ENCODE measurements around the gene DNAJB2.
"Not testable (repeated sequence)": the region's sequence is repeated elsewhere in the genome, so short reads cannot be mapped to it uniquely, and the experiment has no call there.

The DNAJB2 gene

DNA sequence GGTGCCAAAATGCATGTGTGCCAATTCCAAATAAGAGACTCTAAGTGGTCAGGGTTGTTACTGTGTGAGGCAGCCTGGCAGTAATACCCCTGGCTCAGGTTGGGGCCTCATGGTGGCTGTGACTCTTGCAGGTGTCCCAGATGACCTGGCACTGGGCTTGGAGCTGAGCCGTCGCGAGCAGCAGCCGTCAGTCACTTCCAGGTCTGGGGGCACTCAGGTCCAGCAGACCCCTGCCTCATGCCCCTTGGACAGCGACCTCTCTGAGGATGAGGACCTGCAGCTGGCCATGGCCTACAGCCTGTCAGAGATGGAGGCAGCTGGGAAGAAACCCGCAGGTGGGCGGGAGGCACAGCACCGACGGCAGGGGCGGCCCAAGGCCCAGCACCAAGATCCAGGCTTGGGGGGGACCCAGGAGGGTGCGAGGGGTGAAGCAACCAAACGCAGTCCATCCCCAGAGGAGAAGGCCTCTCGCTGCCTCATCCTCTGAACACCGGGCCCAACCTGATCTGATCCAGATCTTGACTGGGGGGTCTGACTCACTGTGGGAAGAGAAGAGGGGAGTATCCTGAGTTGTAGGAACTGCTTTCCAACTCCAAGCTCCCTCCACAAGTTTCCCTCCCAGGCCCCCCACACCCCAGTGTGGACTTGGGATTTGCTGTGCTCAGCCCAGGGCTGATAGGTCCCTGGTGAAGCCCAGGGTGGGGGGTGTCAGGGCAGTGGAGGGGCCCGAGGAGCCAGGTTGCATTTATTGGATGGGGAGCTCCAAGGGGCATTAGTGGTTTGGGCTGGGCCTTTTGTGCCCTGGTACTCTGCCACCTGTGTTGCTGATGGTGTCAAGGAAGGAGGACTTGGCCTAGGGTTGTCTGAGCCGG is 5.6 kb downstream of the DNAJB2 start:
- in situ Hi-C loops (cut with MboI; ENCODE audit: low sequenced_read_pairs), result no loop called here

DNA sequence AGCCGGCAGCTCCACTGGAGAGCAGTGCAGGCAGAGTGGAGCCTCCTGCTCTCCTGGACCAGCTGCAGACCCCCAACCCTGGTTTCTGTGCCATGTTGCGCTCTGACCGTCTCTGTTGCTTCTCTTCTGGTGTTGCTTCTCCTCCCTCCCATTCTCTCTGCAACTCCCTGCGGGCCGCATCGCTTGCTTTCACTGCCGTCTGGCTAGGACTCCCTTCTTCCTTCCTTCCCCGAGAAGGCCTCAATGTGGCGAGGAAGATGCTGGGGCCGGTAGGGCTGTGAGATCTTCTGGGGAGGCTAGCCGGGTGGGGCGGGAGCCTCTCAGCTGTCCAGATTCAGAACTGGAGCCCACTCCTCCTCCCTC is 6.2 kb downstream of the DNAJB2 start:
- in situ Hi-C loops (cut with MboI; ENCODE audit: low sequenced_read_pairs), result no loop called here

DNA sequence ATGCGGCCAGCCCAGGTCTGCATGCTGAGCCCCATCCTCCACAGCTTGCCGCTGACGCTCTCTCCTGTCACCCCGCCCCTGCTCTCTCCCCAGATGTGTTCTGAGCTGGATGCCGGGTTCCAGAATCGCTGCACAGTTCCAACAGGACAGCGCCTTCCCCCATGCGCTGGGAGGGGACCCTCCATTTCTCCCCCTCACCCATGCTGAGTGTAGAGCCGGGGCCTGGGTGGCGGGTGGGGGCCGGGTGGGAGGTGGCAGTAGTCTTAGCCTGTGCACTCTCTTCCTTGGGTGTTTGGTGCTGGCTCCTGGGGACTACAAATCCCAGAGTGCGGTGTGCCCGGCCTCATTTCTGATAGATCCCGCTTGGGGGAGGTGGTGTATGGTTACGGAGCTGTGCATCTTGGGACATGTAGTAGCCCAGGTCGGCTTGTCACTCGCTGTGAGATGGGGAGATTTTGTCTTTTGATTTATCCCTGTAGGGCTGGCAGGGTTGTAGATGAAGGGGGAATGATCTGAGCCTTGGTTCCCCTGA is 6.8 kb downstream of the DNAJB2 start:
- in situ Hi-C loops (cut with MboI; ENCODE audit: low sequenced_read_pairs), result no loop called here

DNA sequence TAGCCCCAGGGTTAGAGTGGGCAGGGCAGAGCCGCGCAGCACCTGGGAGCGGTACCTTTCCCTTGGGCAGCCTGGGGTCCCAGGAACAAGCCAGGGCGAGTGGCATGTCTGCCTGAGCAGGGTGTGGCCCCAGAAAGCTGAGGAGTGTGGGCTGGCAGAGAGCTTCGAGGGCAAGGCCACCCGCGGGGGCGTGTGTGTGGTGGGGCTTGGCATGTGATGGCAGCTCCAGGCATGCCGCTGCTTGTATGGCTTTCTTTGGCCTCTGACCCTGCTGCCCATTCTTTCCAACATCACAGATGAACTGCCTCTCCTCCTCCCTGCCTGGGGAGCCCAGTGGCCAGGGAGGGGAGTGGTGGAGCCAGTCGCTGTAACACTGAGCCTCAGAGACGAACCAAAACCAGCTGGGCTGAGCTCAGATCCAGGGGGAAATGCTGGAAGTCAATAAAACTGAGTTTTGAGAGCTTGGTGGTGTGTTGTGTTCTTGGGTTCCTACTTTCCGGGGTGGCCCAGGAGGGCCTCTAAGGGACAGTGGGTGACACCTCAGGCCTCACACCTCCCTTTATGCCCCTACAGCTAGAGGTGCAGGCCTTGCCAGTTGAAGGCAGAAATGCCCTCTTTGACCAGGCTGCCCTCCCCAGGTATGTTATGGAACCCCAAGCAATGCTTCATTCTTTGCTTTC is 7.4 kb downstream of the DNAJB2 start:
- in situ Hi-C loops (cut with MboI; ENCODE audit: low sequenced_read_pairs), result no loop called here

DNA sequence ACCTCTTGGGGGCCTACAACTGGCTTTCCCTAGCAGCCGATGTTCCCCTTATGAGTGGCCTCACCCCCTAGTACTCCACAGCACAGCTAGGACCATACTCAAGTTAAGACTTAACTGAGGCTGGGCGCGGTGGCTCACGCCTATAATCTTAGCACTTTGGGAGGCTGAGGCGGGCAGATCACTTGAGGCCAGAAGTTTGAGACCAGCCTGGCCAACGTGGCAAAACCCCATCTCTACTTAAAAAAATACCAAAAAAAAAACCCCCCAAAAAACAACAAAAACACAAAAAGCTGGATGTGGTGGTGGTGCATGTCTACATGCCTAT is 7.9 kb downstream of the DNAJB2 start:
- in situ Hi-C loops (cut with MboI; ENCODE audit: low sequenced_read_pairs), result not testable (repeated sequence)

DNA sequence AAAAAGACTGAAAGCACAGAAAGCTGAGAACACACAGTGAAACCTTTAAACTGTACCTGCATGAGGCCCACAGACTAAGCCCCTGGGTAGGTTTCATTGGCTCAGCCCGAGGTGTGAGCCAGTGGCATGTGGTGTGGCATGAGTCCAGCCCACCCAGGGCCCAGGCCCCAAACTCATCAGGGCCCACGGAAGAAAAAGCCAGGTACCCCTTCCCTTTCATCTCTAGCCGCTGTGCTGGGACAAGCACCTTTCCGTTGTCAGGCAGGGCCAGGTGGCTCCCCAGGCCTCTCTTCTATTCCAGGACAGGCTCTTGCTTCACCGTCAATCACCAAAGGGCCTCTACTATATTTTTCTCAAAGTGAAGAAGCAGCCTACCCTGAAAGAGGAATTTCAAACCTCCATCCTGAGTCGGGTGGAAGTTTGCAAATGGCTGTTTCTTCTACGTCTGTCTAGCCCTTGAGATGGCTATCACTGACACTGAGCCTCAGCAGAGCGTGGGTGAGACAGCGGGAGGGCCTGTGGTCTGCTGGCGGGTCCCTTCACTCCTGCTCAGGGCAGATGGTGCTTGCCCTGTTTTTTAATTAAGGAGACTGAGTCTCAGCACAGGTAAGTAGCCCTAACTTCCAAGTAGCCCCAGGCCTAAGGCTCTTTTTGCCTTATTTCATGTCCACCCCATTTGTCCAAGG is 8.6 kb downstream of the DNAJB2 start:
- in situ Hi-C loops (cut with MboI; ENCODE audit: low sequenced_read_pairs), result no loop called here

DNA sequence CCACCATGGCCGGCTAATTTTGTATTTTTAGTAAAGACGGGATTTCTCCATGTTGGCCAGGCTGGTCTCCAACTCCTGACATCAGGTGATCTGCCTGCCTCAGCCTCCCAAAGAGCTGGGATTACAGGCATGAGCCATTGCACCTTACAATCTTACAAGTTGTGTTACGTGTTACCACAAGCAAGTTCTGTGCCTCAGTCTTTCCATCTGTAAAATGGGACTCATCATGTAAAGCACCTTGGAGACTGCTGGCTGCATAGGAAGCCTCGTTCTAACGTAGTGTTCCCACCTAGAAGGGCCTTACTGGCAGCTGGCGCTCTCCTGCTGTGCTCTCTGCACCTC is 10.0 kb downstream of the DNAJB2 start:
- in situ Hi-C loops (cut with MboI; ENCODE audit: low sequenced_read_pairs), result no loop called here

DNA sequence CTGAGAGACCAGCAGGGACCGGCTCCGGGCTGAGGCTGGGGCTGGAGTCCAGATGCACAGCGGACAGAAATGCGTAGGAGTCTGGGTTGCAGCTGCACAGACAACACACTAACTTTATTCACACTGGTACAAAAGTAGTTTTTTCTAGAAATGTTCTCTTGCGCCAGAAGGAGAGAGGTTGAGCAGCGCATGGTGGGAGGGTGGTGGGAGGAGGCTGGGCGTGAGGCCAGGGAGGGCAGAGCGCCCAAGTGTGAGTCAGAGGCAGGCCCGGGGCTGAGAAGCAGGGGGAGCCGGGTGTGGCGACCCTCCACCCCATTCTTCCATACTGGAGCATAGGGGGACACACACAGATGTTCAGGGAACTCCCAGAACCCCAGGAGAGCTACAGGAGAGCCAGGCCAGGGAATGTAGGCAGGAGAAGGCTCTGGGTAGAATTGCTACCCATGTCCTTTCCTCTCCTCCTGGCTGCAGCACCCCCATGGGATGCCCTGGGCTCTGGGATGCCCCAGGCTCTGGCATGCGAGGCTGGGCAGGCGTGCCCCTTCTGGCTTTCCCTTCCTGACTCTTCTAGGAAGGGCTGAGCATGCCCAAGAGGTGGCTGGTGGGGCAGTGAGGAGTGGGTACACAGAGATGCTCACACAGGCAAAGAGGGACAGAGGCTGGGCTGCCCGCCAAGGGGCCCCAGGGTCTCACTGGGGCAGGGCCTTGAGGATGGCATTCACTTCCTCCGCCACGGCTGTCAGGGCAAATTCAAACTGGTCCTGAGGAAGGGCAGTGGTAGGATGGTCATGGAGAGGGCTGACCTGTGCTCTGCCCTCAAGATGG is 10.6 kb downstream of the DNAJB2 start:
- in situ Hi-C loops (cut with MboI; ENCODE audit: low sequenced_read_pairs), result no loop called here

DNA sequence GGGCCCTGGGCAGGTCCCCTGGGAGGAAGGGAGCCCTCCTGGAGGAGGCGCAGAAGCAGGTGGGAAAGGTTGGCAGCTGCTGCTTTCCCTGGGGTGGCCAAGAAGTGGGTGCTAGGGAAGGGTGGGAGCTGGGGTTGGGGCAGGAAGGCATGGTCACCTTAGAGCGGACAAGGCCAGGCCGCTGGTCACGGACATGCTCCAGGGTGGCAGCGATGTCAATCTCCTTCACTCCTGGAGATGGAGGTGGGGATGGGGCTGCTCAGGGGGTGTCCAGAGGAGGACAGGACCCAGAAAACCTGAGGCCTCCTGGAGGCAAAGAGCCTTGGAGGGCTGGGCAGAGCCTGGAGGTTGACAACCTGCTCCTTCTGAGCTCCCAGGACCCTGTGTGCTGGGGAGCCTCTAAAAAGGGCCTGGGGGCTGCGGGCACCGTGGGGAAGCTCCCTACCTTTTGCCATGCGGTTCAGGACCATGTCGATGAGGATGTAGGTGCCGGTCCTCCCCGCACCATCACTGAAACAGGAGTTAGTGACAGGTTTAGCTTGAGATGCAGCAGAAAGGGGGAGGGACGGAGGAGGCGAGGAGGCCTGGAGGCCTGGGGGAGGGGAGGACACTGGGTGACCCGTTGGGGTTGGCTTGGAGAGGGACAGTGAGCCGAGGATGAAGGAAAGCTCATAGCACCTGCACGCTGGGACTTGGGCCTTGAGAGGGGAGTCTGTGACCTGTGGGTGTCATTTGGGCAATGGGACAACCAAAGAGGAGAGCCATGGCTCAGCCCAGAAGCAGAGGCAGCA is 11.4 kb downstream of the DNAJB2 start:
- in situ Hi-C loops (cut with MboI; ENCODE audit: low sequenced_read_pairs), result no loop called here

DNA sequence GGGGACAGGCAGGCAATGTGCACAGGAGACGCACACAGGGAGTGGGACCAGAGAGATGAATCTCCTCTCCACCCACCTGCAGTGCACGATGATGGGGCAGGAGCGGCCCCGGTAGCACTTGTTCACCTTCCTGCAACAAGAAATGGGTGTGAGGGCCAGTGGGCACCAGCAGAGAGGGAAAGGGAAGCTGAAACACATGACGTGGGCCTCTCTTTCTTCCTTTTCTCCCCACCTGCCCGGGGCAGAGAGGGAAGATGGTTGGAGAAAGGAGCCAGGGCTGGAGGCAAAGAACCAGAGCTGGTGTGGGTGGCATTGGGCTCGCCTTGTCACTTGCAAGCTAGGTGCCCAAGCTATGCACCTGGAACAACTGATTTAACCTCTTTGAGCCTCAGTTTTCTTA is 12.2 kb downstream of the DNAJB2 start:
- in situ Hi-C loops (cut with MboI; ENCODE audit: low sequenced_read_pairs), result no loop called here

DNA sequence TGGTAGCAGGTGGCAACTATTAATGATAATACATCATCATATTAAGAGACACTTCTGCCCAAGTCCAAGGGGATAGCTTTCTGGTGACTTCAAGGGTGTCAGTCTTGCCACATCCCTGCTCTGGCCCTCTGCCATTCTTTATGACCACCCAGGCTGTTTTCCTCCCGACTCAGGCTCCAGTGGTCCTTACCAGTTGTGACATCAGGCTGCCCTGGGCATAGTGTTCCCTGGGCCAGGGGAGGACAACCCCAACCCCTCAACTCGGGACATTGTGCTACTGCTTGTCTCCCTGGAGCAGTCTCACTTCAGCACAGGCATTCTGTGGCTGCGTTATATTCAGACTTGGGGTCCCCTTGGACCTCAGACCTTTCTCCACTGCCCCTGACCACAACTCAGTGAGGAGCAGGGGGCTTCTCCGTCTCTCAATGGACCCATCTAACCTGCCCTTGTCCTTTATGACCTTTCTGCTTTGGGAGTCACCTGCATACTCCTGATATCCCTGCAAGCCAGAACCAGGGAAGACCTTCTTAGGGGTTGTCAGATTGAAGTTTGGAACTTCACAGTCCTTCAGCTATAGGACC is 12.8 kb downstream of the DNAJB2 start:
- in situ Hi-C loops (cut with MboI; ENCODE audit: low sequenced_read_pairs), result no loop called here

DNA sequence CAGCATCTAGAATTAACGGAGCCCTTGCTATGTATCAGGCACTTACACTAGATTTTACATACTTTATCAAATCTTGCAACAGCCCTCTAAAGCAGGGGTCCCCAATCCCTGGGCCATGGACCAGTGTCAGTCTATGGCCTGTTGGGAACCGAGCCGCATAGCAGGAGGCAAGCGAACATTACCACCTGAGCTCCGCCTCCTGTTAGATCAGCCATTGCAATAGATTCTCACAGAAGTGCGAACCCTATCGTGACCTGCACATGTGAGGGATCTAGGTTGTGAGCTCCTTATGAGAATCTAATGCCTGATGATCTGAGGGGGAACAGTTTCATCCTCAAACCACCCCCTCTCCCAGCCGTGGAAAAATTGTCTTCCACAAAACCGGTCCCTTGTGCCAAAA is 13.4 kb downstream of the DNAJB2 start:
- in situ Hi-C loops (cut with MboI; ENCODE audit: low sequenced_read_pairs), result no loop called here

DNA sequence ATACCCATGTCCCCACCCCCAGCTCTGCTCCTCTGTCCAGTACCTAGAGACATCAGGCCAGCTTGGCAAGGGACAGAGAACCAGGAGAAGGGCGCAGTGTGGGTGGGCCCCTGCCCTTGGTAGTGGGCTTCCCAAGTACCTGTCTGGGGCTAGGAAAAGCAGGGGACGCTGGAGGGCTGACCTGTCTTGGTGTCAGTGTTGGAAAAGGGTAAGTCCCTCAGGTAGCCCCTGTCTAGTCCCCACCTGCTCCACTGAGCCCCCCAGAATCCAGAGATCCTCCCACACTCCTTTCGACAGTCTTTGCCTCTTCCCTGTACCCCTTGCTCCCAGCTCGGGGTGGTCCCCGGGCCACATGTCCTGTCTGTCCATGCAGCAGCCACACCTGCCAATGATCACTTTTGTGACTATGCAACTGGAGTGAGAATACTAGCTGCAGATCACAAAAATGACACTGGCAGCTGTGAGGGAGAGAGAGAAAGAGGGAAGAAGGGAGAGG is 14.6 kb downstream of the DNAJB2 start:
- in situ Hi-C loops (cut with MboI; ENCODE audit: low sequenced_read_pairs), result no loop called here

DNA sequence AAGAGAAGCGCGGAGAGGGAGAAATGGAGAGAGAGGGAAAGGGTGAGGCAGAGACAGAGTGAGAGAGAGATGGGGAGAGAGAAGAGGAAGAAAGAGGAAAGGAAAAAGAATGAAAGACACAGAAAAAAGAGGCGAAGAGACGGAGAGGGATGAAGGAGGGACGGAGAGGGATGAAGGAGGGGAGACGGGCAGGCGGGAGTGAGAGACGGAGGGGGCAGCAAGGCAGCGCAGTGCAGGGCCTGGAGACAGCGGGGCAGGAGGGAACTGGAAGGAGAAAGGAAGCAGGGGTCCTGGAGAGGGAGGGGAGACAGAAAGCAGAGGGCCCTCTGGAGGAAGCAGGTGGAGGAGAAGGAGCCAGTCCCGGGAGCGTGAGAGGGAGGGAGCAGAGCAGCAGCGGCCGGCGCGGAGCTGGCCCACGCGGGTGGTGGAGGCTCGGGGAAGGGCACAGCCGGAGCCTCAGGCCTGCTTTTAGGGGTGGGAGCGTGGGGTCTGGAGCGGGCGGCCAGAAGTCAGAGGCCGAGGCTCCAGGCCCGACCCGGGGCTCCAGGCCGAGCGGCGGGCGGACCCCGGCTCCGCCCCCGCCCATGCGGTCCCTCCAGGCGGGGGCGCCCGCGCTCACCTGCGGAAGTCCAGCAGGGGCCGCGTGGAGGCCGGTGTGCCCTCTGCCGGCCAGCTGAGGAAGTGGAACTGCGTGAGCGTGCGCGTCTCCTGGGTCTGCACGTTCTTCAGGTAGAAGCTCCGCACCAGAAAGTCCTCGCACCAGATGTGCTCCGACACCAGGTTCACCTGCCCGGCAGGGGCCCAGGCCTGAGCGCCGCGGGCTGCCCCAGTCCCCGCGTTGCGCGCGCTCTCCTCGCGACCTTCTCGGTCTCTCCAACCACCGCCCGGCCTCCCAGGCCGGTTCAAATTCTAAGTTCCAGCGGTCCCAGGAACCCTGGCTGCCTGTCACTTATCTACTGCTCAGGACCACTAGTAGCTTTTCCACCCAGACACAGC is 15.5 kb downstream of the DNAJB2 start:
- in situ Hi-C loops (cut with MboI; ENCODE audit: low sequenced_read_pairs), result no loop called here

DNA sequence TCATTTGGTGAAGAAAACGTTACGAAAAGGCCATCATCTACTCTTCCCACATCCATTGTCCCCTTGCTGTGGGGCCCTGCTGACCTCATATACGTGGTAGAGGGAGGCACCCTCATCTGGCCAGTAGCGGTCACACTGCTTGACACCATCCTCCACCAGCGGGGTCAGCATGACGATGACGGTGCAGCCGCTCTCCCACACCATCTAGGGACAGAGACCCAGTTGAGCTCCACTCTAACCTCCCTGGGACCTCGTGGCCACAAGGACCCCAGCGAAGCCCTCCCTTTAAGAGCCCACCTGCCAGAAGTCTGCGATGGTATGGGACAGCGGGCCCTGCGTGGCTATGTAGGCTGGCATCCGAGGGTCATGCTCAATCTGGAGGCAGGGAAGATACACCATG is 17.0 kb downstream of the DNAJB2 start:
- in situ Hi-C loops (cut with MboI; ENCODE audit: low sequenced_read_pairs), result no loop called here

DNA sequence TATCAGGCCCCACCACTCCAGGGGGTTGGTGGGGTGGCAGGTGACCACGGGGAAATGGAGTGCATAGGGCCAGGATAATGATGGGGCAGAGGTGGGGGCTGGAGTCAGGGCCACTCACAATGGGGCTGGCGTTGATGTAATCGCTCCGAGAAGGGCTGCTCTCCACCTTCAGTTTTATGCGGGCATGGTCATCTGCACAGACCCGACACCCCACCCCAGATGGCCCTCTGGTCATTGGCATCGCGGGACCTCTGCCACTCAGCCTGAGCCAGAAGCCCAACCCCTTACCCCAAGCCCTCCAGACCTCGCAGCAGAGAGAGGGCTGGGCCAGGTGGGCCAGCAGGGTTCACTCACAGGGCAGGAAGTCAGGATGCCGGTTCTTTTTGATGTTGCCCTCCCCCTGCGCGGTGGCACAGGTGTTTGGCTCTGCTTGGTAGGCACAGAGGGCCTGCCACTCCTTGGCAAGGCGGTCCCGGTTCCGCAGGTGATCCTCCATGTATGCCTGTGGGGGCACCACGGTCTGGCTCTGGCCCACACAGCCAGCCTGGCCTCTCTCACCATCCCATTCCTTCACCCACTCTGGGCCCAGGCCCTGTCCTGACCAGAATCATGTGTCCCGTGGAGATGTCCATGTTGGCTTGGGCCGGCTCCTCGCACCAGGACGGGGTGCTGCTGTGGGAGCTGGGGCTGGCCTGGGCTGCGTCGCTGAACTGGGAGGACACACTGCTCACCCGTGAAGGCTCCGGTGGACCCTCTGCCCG is 17.6 kb downstream of the DNAJB2 start:
- in situ Hi-C loops (cut with MboI; ENCODE audit: low sequenced_read_pairs), result no loop called here

DNA sequence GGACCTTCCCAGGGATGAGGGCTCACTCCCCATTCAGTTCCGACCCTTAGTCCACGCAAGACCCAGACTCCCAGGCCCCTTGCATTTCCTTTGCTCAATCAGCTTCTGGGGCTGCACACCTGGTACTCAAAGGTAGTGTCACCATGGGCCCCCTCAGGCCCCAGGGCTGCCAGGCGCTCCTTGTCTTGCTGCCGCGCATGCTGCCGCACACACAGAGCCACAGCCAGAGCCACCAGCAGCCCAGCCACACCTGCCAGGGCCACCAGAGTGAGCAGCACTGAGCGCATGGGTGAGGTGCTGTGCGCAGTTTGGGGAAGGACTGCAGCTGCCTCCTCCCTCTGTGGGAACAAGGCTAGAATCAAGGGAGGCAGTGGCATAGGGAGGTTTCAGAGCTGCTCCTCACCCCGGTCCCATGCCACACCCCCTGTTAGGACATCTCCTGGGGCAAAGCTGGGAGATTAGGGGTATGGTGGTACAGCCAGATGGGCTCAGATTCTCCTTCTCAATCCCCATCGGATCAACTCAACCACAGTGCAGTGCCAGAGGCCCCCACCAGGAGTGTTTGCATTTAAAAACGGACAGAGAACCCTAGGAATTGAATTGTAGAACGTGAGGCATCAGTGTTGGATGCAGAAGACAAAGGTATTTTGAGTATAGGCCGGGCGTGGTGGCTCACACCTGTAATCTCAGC is 18.7 kb downstream of the DNAJB2 start:
- in situ Hi-C loops (cut with MboI; ENCODE audit: low sequenced_read_pairs), result no loop called here
